Hepatocyte (in vitro differentiated cells): Measurements from ENCODE around the gene PLXNA2.

ENCODE experiments used
- CTCF ChIP-seq: fragments of 200-600 bp; sonication (generic); IDR thresholded peaks from 2 replicates; pipeline ENCODE4 v1.5.1; 2016; ENCODE audit warnings: antibody characterized with exemption, mild to moderate bottlenecking; ENCODE audit not compliant: poor library complexity
- EZH2 ChIP-seq: fragments of 200-600 bp; sonication (generic); IDR thresholded peaks from 2 replicates; pipeline ENCODE4 v1.6.1; 2016; ENCODE audit warnings: antibody characterized with exemption, mild to moderate bottlenecking, borderline replicate concordance
- EZH2phosphoT487 ChIP-seq: fragments of 200-600 bp; sonication (generic); IDR thresholded peaks from one replicate; pipeline ENCODE4 v1.6.1; 2018; ENCODE audit warnings: antibody characterized with exemption, mild to moderate bottlenecking, low read depth, moderate library complexity; ENCODE audit not compliant: unreplicated experiment, severe bottlenecking

- TF ChIP-seq EZH2 (no peak), CTCF (no peak), EZH2phosphoT487 (no peak)
Measured at GRCh38 chr1:208269338-208269666, 25.1 kb upstream of the PLXNA2 start.
